Ovary (tissue), 3 donors: Measurements from ENCODE around the gene PRKG2.

ENCODE experiments used
- EP300 ChIP-seq: sonication (generic); formaldehyde crosslinking; IDR thresholded peaks from one replicate; pipeline ENCODE4 v1.6.1; 2017; ENCODE audit warnings: antibody characterized with exemption
- TF ChIP-seq, protein P1 (sequence below), 3 donors: fragments of 450-650 bp in 2 of 3; fragments of 200-600 bp in 1 of 3; IDR thresholded peaks; one replicate each; pipeline versions ENCODE4 v1.5.1 to v1.8.0; 2016 to 2022; ENCODE audit warnings: antibody characterized with exemption in 3 of 3, mild to moderate bottlenecking in 1 of 3
- donor health status: DM: no; HTN: no; CAD: no.

DNA sequence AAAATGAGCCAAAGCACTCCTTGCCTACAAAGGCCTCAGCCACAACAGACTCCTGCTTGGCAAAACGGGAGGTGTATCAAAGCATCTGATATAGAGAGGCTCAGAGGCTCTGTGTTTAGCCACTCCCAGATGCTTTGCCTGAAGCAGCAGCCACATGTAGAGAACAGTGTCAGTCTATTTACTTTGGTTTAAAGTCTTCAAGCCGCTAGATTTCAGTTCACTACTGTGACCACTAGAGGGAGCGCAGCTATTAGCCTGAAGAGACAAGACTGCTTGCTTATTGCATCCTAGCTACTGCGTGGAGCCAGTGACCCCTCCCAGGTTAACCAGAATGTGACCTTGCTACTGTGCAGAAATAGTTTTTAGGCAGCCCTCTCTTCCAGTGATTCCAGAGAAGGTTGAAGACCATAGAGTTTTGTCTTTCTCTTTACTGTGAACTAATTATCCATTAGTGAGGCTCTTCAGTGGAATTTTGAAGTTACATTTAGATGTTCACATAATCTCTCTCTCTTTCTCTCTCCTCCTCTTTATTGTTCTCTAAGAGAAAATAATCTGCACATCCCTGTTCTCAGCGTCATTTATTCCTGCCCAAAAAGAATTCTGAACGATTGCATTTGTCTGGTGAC, 145.2 kb downstream of the PRKG2 start:
- TF ChIP-seq, protein P1, sequence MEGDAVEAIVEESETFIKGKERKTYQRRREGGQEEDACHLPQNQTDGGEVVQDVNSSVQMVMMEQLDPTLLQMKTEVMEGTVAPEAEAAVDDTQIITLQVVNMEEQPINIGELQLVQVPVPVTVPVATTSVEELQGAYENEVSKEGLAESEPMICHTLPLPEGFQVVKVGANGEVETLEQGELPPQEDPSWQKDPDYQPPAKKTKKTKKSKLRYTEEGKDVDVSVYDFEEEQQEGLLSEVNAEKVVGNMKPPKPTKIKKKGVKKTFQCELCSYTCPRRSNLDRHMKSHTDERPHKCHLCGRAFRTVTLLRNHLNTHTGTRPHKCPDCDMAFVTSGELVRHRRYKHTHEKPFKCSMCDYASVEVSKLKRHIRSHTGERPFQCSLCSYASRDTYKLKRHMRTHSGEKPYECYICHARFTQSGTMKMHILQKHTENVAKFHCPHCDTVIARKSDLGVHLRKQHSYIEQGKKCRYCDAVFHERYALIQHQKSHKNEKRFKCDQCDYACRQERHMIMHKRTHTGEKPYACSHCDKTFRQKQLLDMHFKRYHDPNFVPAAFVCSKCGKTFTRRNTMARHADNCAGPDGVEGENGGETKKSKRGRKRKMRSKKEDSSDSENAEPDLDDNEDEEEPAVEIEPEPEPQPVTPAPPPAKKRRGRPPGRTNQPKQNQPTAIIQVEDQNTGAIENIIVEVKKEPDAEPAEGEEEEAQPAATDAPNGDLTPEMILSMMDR (IDR thresholded peaks at IDR 0.05), result peak; percentile 23 to 69 (median 62)
- no peak for TF ChIP-seq EP300
